Right lobe of liver (tissue), 6 donors: ENCODE data around the gene CAMSAP2. TPM values are rescaled to one million over a fixed set of nuclear protein-coding genes. Genes with fewer than 3 reads are reported as not detected.
A peak's percentile ranks its signal among the peaks of the same experiment; 100 is the strongest.

Source experiments
- ATAC-seq, 4 donors: fragments of 200-7000 bp; cut with Tn5 transposase; one replicate each; pipeline ENCODE4 v1.9.1; 2020; ENCODE audit warnings: mild to moderate bottlenecking in 4 of 4, moderate library complexity in 4 of 4
- DNase-seq, 3 donors: peaks; one replicate each; pipeline ENCODE4 v3.0.0-alpha.2; 2020
- H3K27ac ChIP-seq, 3 donors: fragments of 200-600 bp; one replicate each; pipeline ENCODE4 v1.8.0; 2022
- H3K27me3 ChIP-seq, 2 donors: fragments of 200-600 bp; one replicate each; pipeline ENCODE4 v1.8.0; 2022
- H3K36me3 ChIP-seq, 4 donors: fragments of 200-600 bp; sonication (generic) in 1 of 4; one replicate each; pipeline versions ENCODE4 v1.5.1 to v1.8.0; 2017 to 2022; ENCODE audit warnings: control low read depth in 1 of 4
- H3K4me1 ChIP-seq, 4 donors: fragments of 200-600 bp; sonication (generic) in 1 of 4; one replicate each; pipeline versions ENCODE4 v1.5.1 to v1.8.0; 2017 to 2022; ENCODE audit warnings: control low read depth in 1 of 4
- H3K4me3 ChIP-seq, 3 donors: fragments of 200-600 bp; one replicate each; pipeline ENCODE4 v1.8.0; 2022
- H3K9me3 ChIP-seq, 4 donors: fragments of 200-600 bp; sonication (generic) in 1 of 4; one replicate each; pipeline versions ENCODE4 v1.5.1 to v1.8.0; 2017 to 2022; ENCODE audit warnings: control low read depth in 1 of 4
- CTCF ChIP-seq, 4 donors: fragments of 200-600 bp in 3 of 4; fragments of 450-650 bp in 1 of 4; IDR thresholded peaks; one replicate each; pipeline versions ENCODE4 v1.5.1 to v1.8.0; 2016 to 2022; ENCODE audit warnings: antibody characterized with exemption in 4 of 4, mild to moderate bottlenecking in 2 of 4
- POLR2A ChIP-seq: fragments of 450-650 bp; IDR thresholded peaks from one replicate; pipeline ENCODE4 v1.6.1; 2017; ENCODE audit warnings: antibody characterized with exemption, mild to moderate bottlenecking
- WGBS: methylation state at CpG from one replicate; pipeline ENCODE4 v1.1.6; 2018; ENCODE audit warnings: low coverage, low lambda C conversion rate; ENCODE audit not compliant: insufficient coverage; ENCODE audit errors: missing lambda C conversion rate; 5-methylcytosine and 5-hydroxymethylcytosine counted together
- intact Hi-C, 2 donors: fragments of 100-400 bp; cut with DNase I; formaldehyde crosslinking; loops; one replicate each; pipeline versions ENCODE4 v1.11.2 to v1.14.1; 2022
- total RNA-seq, 6 experiments: library from RNA; depleted of rRNA in 2 of 6; stranded (reverse); fragments of >200 nt in 2 of 6; fragmentation: NEBNext Ultra II Directional in 3 of 6; extraction: Animal tissue kit (Norgen Biotek cat#: 25700) in 3 of 6; gene quantifications; one replicate each; pipeline versions ENCODE4 v1.1.0 to v1.2.4, GENCODE V29; 2016 to 2023
- donor health status: DM: no; HTN: yes; CAD: no.
- donor health status: DM: no; HTN: no; CAD: no.
- donor health status: DM: no; HTN: no; CAD: no.
- donor health status: DM: no; HTN: yes; CAD: no.
- donor health status: DM: no; HTN: yes; CAD: no.

The CAMSAP2 gene
- total RNA-seq, 6 experiments from 2014 or later, result 4.0 to 12.5 (median 8.0) TPM

GRCh38 chr1:200867018-200867811, 128.5 kb downstream of the CAMSAP2 start:
- DNase-seq (no peak), ATAC-seq (no peak)
- Histone ChIP-seq H3K36me3 (peaks cover 0 to 3% (median 0%) of the 10 kb centered on the region in 4 donors), H3K4me3 (no peak overlapping the region), H3K27me3 (peaks cover 0 to 2% of the 10 kb centered on the region in 2 donors), H3K9me3 (no peaks in the 10 kb centered on the region), H3K4me1 (no peaks in the 10 kb centered on the region), H3K27ac (no peak overlapping the region)
- TF ChIP-seq POLR2A, result no peak
- TF ChIP-seq CTCF (IDR thresholded peaks at IDR 0.05), result no peak
- 53% methylated on average over 11 of the region's 11 CpGs for WGBS
- intact Hi-C loops, result no loop called here

GRCh38 chr1:200869376-200869752, 130.7 kb downstream of the CAMSAP2 start:
- DNase-seq (no peak), ATAC-seq (no peak)
- 77% methylated on average over 5 of the region's 5 CpGs for WGBS
- Histone ChIP-seq H3K27ac (no peak overlapping the region), H3K27me3 (peaks cover 9 to 19% of the 10 kb centered on the region in 2 donors), H3K9me3 (no peaks in the 10 kb centered on the region), H3K4me1 (peaks cover 0 to 8% (median 0%) of the 10 kb centered on the region in 4 donors), H3K36me3 (no peaks in the 10 kb centered on the region), H3K4me3 (no peak overlapping the region)
- intact Hi-C loops, result no loop called here
- no peak for TF ChIP-seq CTCF (IDR thresholded peaks at IDR 0.05)
- TF ChIP-seq POLR2A, result no peak

- intact Hi-C loops, result no loop called here
- Histone ChIP-seq H3K9me3 (no peaks in the 10 kb centered on the region), H3K4me1 (peaks cover 0 to 8% (median 0%) of the 10 kb centered on the region in 4 donors), H3K27me3 (peaks cover 9 to 19% of the 10 kb centered on the region in 2 donors), H3K36me3 (no peaks in the 10 kb centered on the region), H3K4me3 (no peak overlapping the region), H3K27ac (no peak overlapping the region)
- ATAC-seq (peak in 2 of 4 donors; percentile 10 to 13), DNase-seq (no peak)
- 40% methylated on average over 4 of the region's 9 CpGs for WGBS
- TF ChIP-seq POLR2A (no peak), CTCF (IDR thresholded peaks at IDR 0.05) (no peak)
These were observed 131.2 kb downstream of the CAMSAP2 start for GRCh38 chr1:200869753-200870391.

GRCh38 chr1:200872446-200873115, 133.9 kb downstream of the CAMSAP2 start, which contains the start of gene GPR25:
TSS of gene GPR25 (plus strand) at chr1:200872981. CDS start at chr1:200873038, 57 bp downstream.
- Histone ChIP-seq H3K4me3 (peak within 1 kb of the TSS in 1 of 3 donors; percentile 21), H3K27me3 (peaks cover 12 to 19% of the 10 kb centered on the region in 2 donors), H3K9me3 (no peaks in the 10 kb centered on the region), H3K36me3 (no peaks in the 10 kb centered on the region), H3K27ac (no peak within 1 kb of the TSS), H3K4me1 (peaks cover 0 to 8% (median 0%) of the 10 kb centered on the region in 4 donors)
- peak in 1 of 4 donors; percentile 24 for ATAC-seq
- TF ChIP-seq CTCF (IDR thresholded peaks at IDR 0.05) (no peak), POLR2A (no peak)
- 77% methylated on average over 5 of the region's 23 CpGs for WGBS
- no peak for DNase-seq
- intact Hi-C loops, result no loop called here
